SK-N-MC (cell line): Measurements from ENCODE around the gene CWC27.

Experiments used
- EZH2 ChIP-seq: fragments of 200-600 bp; sonication (generic); IDR thresholded peaks from one replicate; pipeline ENCODE4 v1.6.1; 2017; ENCODE audit warnings: antibody characterized with exemption
- FOXP2 ChIP-seq: optimal IDR thresholded peaks from 2 replicates; pipeline ENCODE3; 2011; ENCODE audit warnings: mild to moderate bottlenecking, moderate library complexity; ENCODE audit not compliant: insufficient read depth; ENCODE audit errors: extremely low read length, control extremely low read depth
- POLR2AphosphoS5 ChIP-seq: IDR thresholded peaks from 2 replicates; pipeline ENCODE4 v1.6.1; 2012; ENCODE audit warnings: mild to moderate bottlenecking, low read depth, low read length, borderline replicate concordance

DNA sequence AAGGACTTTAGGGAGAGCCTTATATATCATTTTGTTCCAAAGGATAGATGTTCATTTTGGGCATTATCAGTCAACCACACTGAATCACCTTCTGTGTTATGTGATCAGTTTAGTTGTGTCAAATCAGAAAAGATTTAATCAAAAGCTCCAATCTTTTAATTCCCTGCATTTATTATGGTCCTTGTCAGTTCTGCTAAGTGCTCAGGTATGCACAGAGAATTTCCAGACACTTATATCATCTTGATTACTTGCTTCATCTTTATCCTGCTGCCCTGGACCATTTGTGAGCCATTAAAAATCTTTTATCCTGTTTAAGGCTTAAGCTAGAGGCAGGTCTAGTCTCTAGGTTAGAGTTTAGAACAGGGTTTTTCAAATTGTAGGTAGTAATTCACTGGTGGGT lies 179.1 kb downstream of the CWC27 start:
- no peak for TF ChIP-seq EZH2
- no peak for TF ChIP-seq POLR2AphosphoS5
- no peak for TF ChIP-seq FOXP2
